GM19372 (cell line): ENCODE results near the gene PSMD3.
"Not testable (repeated sequence)": the region's sequence is repeated elsewhere in the genome, so short reads cannot be mapped to it uniquely, and the experiment has no call there.

ENCODE experiments used
- ATAC-seq: cut with Tn5 transposase; IDR thresholded peaks from one replicate; pipeline ENCODE4 v1.9.1; 2021; ENCODE audit warnings: mild to moderate bottlenecking, low read depth, moderate library complexity; ENCODE audit not compliant: unreplicated experiment

The PSMD3 gene

DNA sequence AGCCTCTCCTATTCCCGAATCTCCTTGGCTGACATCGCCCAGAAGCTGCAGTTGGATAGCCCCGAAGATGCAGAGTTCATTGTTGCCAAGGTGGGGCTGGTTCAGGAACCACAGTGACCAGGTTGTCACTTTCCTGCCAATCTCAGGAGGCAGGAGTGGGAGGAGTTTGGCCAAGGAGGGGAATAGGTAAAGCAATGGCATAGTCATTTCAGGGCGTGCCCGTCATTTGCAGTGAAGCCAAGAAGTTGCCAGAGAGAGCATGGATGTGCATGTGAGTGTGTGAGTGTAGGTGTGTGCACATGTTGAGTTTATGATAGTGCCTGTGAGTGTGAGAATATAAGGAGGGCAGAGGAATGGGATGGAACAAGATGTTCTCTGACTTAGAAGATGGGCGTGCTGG lies 14.8 kb downstream of the PSMD3 start:
- ATAC-seq: no peak

DNA sequence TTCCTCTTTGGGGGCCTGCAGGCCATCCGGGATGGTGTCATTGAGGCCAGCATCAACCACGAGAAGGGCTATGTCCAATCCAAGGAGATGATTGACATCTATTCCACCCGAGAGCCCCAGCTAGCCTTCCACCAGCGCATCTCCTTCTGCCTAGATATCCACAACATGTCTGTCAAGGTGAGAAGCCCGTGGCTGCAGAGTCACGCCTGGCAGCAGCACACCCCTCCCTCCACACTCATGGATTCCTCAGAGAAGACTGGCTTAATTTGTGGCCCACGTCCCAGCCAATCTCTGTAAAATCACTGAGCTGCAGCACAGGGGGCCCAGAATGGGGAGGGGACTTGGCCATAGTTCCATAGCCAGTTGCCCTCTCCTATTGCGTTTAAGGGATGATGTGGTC lies 15.6 kb downstream of the PSMD3 start:
- ATAC-seq: no peak

GRCh38 chr17:39996800-39997199 lies 16.2 kb downstream of the PSMD3 start:
- ATAC-seq: no peak

DNA sequence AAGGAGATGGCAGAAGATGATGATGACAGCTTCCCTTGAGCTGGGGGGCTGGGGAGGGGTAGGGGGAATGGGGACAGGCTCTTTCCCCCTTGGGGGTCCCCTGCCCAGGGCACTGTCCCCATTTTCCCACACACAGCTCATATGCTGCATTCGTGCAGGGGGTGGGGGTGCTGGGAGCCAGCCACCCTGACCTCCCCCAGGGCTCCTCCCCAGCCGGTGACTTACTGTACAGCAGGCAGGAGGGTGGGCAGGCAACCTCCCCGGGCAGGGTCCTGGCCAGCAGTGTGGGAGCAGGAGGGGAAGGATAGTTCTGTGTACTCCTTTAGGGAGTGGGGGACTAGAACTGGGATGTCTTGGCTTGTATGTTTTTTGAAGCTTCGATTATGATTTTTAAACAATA lies 16.9 kb downstream of the PSMD3 start:
- ATAC-seq: no peak

- ATAC-seq: no peak
These were observed 18.5 kb downstream of the PSMD3 start for GRCh38 chr17:39999067-39999466.

GRCh38 chr17:40000161-40000560 lies 19.6 kb downstream of the PSMD3 start:
- no peak for ATAC-seq

GRCh38 chr17:40001335-40001734 lies 20.7 kb downstream of the PSMD3 start:
- ATAC-seq: not testable (repeated sequence)

DNA sequence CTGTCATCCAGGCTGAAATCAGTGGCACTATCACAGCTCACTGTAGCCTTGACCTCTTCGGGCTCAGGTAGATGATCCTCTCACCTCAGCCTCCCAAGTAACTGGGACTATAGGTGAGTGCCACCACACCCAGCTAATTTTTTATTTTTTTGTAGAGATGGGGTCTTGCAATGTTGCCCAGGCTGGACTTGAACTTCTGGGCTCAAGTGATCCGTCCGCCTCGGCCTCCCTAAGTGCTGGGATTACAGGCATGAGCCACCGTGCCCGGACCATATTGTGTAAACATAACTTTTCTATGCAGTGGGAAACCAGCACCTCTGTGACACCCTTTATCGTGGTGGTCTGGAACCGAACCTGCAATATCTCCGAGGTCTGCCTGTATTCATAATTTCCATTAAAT lies 23.5 kb downstream of the PSMD3 start:
- no peak for ATAC-seq

DNA sequence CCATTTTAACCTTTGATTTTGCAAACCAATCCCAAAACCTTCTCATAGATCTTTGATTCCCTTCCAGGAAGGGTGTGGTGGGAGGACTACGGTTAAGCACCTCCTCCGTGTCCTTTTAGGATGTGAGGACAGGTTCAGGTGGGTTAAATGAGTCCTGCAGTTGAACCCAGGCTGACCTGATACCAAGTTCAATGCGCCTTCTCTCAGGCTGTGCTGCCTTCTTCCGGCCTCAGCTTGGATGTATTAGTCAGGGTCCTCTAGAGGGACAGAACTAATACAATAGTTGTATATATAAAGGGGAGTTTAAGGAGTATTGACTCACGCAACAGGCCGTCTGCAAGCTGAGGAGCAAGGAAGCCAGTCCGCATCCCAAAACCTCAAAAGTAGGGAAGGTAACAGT lies 24.1 kb downstream of the PSMD3 start:
- no peak for ATAC-seq

- ATAC-seq: no peak
These were observed 24.9 kb downstream of the PSMD3 start for GRCh38 chr17:40005520-40005919.

- not testable (repeated sequence) for ATAC-seq
These were observed 30.4 kb downstream of the PSMD3 start for GRCh38 chr17:40010946-40011500.

DNA sequence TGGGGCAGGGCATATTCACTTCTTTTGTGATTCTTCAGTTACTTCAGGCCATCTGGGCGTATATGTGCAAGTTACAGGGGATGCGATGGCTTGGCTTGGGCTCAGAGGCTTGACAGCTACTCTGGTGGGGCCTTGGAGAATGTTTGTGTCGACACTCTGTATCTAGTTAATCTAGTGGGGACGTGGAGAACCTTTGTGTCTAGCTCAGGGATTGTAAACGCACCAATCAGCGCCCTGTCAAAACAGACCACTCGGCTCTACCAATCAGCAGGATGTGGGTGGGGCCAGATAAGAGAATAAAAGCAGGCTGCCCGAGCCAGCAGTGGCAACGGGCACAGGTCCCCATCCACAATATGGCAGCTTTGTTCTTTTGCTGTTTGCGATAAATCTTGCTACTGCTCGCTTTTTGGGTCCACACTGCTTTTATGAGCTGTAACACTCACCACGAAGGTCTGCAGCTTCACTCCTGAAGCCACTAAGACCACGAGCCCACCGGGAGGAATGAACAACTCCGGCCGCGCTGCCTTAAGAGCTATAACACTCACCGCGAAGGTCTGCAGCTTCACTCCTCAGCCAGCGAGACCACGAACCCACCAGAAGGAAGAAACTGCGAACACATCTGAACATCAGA lies 31.5 kb downstream of the PSMD3 start:
- ATAC-seq: not testable (repeated sequence)

- ATAC-seq: no peak
These were observed 33.9 kb downstream of the PSMD3 start for GRCh38 chr17:40014375-40014980.

DNA sequence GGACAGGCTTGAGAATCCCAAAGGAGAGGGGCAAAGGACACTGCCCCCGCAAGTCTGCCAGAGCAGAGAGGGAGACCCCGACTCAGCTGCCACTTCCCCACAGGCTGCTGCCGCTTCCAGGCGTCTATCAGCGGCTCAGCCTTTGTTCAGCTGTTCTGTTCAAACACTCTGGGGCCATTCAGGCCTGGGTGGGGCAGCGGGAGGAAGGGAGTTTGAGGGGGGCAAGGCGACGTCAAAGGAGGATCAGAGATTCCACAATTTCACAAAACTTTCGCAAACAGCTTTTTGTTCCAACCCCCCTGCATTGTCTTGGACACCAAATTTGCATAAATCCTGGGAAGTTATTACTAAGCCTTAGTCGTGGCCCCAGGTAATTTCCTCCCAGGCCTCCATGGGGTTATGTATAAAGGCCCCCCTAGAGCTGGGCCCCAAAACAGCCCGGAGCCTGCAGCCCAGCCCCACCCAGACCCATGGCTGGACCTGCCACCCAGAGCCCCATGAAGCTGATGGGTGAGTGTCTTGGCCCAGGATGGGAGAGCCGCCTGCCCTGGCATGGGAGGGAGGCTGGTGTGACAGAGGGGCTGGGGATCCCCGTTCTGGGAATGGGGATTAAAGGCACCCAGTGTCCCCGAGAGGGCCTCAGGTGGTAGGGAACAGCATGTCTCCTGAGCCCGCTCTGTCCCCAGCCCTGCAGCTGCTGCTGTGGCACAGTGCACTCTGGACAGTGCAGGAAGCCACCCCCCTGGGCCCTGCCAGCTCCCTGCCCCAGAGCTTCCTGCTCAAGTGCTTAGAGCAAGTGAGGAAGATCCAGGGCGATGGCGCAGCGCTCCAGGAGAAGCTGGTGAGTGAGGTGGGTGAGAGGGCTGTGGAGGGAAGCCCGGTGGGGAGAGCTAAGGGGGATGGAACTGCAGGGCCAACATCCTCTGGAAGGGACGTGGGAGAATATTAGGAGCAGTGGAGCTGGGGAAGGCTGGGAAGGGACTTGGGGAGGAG lies 34.7 kb downstream of the PSMD3 start, which contains the start of gene CSF3:
Gene CSF3 (plus strand): TSS at position 436 of the 993 bp plus-strand sequence. CDS start 35 bp downstream, at position 471.
- no peak for ATAC-seq

- ATAC-seq: no peak
These were observed 35.7 kb downstream of the PSMD3 start for GRCh38 chr17:40015998-40016985.

GRCh38 chr17:40017422-40018080 lies 36.9 kb downstream of the PSMD3 start:
- no peak for ATAC-seq

- no peak for ATAC-seq
These were observed 37.9 kb downstream of the PSMD3 start for GRCh38 chr17:40018211-40019121.
